Measurements from ENCODE around the gene ATP5PD.
"Not testable (repeated sequence)": the region's sequence is repeated elsewhere in the genome, so short reads cannot be mapped to it uniquely, and the experiment has no call there.

Gene ATP5PD

GRCh38 chr17:75059369-75060345, 12.9 kb upstream of the ATP5PD start:
- no peak for DNase-seq (ENCODE audit: low read depth, low spot score)

DNA sequence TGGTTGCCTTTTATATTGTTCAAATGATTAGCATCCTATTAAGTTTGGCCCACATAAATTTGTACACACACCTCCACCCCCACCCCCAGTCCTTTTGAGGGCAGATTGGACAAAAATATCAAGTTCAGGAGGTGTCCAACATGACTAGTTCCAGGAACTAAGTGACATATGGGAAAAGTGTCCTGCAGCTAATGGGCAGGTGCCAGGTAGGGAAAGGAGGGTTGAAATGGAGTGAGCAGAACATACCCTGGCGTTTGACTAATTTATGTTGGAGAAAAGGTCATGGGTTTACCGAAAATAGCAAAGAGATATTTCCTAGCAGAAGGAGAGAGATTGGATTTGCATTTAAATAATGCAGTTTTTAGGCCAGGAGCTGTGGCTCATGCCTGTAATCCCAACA, 5.2 kb upstream of the ATP5PD start:
- no peak for DNase-seq (ENCODE audit: low read depth, low spot score)

GRCh38 chr17:75049706-75050105, 2.9 kb upstream of the ATP5PD start:
- no peak for DNase-seq (ENCODE audit: low read depth, low spot score)

GRCh38 chr17:75049057-75049456, 2.3 kb upstream of the ATP5PD start:
- no peak for DNase-seq (ENCODE audit: low read depth, low spot score)

- no peak for DNase-seq (ENCODE audit: low read depth, low spot score)
Measured at GRCh38 chr17:75048249-75048878, 1.6 kb upstream of the ATP5PD start.

- no peak for DNase-seq (ENCODE audit: low read depth, low spot score)
Measured at GRCh38 chr17:75047398-75048098, 779 bp upstream of the ATP5PD start.

GRCh38 chr17:75045946-75046406, 793 bp downstream of the ATP5PD start:
- DNase-seq (ENCODE audit: low read depth, low spot score), result not testable (repeated sequence)

GRCh38 chr17:75044716-75045115, 2.1 kb downstream of the ATP5PD start:
- no peak for DNase-seq (ENCODE audit: low read depth, low spot score)

- not testable (repeated sequence) for DNase-seq (ENCODE audit: low read depth, low spot score)
Measured at GRCh38 chr17:75043789-75044188, 3.0 kb downstream of the ATP5PD start.

DNA sequence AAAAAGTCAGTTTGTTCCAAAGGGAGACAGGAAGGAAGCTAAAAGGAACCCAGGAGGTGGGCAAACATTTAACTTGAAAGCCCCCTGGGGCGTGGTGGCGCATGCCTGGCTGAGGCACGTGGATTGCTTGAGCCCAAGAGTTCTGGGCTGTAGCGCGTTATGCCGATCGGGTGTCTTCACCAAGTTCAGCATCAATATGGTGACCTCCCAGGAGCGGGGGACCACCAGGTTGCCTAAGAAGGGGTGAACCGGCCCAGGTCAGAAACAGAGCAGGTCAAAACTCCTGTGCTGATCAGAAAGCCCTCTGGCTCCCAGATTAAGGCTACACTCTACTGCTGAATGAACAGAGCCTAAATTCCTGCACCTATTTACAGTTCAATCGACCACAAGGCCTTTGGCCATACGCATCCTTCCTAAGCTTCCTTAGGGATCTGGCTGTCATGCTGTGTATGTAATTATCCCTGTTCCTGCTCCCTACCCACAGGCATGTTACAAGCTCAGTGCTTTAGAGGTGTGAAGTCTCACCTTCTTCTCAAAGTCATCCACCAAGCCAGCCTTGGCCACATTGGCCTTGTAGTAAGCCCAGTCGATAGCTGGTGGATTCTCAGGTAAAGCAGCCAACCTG, 5.0 kb downstream of the ATP5PD start:
- no peak for DNase-seq (ENCODE audit: low read depth, low spot score)

GRCh38 chr17:75039238-75039637, 7.5 kb downstream of the ATP5PD start:
- DNase-seq (ENCODE audit: low read depth, low spot score), result no peak

DNA sequence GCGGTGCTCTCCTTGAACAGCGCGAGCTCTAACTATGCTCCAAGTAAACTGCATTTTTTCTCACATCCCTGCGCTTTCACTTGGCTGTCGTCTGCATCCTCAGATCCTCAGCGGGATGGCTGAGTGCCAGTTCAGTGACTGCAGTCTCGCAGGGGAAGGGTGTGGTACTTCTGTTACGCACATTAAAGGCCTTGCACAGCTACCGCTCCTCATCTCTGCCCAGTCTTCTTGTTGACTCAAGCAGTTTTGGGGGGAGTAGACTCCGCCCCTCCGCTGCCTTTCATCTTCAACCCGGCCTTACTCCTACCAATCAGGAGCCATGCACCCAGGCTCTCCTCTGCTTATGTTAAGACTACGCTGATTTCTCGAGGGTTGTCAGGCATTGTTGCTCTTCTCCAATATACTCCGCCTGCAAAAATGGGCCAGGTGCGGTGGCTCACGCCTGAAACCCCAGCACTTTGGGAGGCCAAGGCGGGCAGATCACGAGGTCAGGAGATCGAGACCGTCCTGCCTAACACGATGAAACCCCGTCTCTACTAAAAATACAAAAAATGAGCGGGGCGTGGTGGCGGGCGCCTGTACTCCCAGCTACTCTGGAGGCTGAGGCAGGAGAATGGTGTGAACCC, 10.0 kb downstream of the ATP5PD start:
- DNase-seq (ENCODE audit: low read depth, low spot score), result peak; percentile 50

- peak; percentile 69 for DNase-seq (ENCODE audit: low read depth, low spot score)
Measured at GRCh38 chr17:75034236-75034908, 12.4 kb downstream of the ATP5PD start.

- peak; percentile 69 for DNase-seq (ENCODE audit: low read depth, low spot score)
Measured at GRCh38 chr17:75033346-75034235, 13.2 kb downstream of the ATP5PD start.

GRCh38 chr17:75032720-75033280, 14.0 kb downstream of the ATP5PD start:
- DNase-seq (ENCODE audit: low read depth, low spot score), result no peak

GRCh38 chr17:75031972-75032719, 14.6 kb downstream of the ATP5PD start:
- DNase-seq (ENCODE audit: low read depth, low spot score), result peak; percentile 34

- no peak for DNase-seq (ENCODE audit: low read depth, low spot score)
Measured at GRCh38 chr17:75030161-75030560, 16.6 kb downstream of the ATP5PD start.

DNA sequence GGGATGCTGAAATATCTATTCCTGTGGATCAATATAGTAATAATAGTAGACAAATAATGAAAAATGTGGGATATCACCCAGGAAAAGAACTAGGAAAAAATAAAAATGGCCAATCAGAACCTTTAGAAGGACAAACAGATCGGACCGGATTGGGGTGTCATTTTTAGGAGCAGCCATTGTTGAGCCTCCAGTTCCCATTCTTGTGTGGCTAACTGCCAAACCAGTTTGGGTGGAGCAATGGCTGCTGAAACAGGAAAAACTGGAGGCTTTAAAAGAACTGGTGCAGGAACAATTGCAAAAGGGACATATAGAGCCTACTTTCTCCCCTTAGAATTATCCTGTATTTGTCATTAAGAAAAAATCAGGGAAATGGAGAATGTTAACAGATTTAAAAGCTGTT, 20.1 kb downstream of the ATP5PD start:
- DNase-seq (ENCODE audit: low read depth, low spot score), result not testable (repeated sequence)

DNA sequence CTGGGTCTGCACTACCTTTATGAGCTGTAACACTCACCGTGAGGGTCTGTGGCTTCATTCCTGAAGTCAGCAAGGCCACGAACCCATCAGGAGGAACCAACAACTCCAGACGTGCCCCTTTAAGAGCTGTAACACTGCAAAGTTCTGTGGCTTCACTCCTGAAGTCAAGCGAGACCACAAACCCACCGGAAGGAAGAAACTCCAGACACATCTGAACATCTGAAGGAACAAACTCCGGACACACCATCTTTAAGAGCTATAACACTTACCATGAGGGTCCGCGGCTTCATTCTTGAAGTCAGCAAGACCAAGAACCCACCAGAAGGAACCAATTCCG, 21.4 kb downstream of the ATP5PD start:
- DNase-seq (ENCODE audit: low read depth, low spot score), result not testable (repeated sequence)
